Common myeloid progenitor, CD34-positive (primary cell): Measurements from ENCODE around the gene GALNT11.
A peak's percentile ranks its signal among the peaks of the same experiment; 100 is the strongest.
"Not testable (repeated sequence)": the region's sequence is repeated elsewhere in the genome, so short reads cannot be mapped to it uniquely, and the experiment has no call there.

Source experiments
- CTCF ChIA-PET: fragments of 350-600 bp; sonication (Branson Sonifier 250); formaldehyde crosslinking; loops from one replicate; lab custom pipeline; 2021; ENCODE audit warnings: antibody characterized with exemption; lab: Charles Lee
- POLR2A ChIA-PET: fragments of 350-600 bp; sonication (Branson Sonifier 250); formaldehyde crosslinking; loops from one replicate; lab custom pipeline; 2021; ENCODE audit warnings: antibody characterized with exemption; lab: Charles Lee
- DNase-seq, 3 donors: peaks; one replicate each; pipeline versions ENCODE4 v3.0.0 to v3.0.0-alpha.2; 2013
- H3K27ac ChIP-seq, 2 experiments: 1 replicate in 1 of 2; 2 replicates in 1 of 2; pipeline ENCODE4 v1.7.0; 2013; ENCODE audit warnings: inconsistent platforms in 2 of 2, low read length in 2 of 2, mild to moderate bottlenecking in 2 of 2, low read depth in 1 of 2, moderate library complexity in 1 of 2; ENCODE audit not compliant: severe bottlenecking in 2 of 2, insufficient read depth in 1 of 2, poor library complexity in 1 of 2
- H3K27me3 ChIP-seq, 5 experiments: replicated peaks in 2 of 5; 1 replicate in 3 of 5; 2 replicates in 2 of 5; pipeline versions ENCODE4 v1.6.1 to v1.7.0; 2013; ENCODE audit warnings: low read length in 4 of 5, mild to moderate bottlenecking in 2 of 5, moderate library complexity in 2 of 5, inconsistent platforms in 1 of 5; ENCODE audit not compliant: insufficient read depth in 5 of 5, control insufficient read depth in 4 of 5
- H3K36me3 ChIP-seq, 4 experiments: 1 replicate in 2 of 4; 2 replicates in 2 of 4; pipeline versions ENCODE4 v1.6.1 to v1.7.0; 2013; ENCODE audit warnings: low read length in 3 of 4, control low read depth in 1 of 4, mild to moderate bottlenecking in 1 of 4; ENCODE audit not compliant: control insufficient read depth in 4 of 4, insufficient read depth in 4 of 4
- H3K4me1 ChIP-seq, 4 experiments: 1 replicate in 3 of 4; 2 replicates in 1 of 4; pipeline versions ENCODE4 v1.6.1 to v1.7.1; 2013; ENCODE audit warnings: low read length in 3 of 4, mild to moderate bottlenecking in 3 of 4, control low read depth in 1 of 4, inconsistent platforms in 1 of 4, moderate library complexity in 1 of 4; ENCODE audit not compliant: control insufficient read depth in 4 of 4, insufficient read depth in 4 of 4; ENCODE audit errors: control extremely low read depth in 1 of 4
- H3K4me3 ChIP-seq, 7 experiments: 1 replicate in 4 of 7; 2 replicates in 3 of 7; pipeline versions ENCODE4 v1.5.1 to v1.7.0; 2013; ENCODE audit warnings: mild to moderate bottlenecking in 7 of 7, low read length in 6 of 7, moderate library complexity in 6 of 7, inconsistent platforms in 2 of 7, low read depth in 2 of 7, control low read depth in 1 of 7; ENCODE audit not compliant: insufficient read depth in 4 of 7, control insufficient read depth in 1 of 7; ENCODE audit errors: extremely low read depth in 1 of 7
- H3K9me3 ChIP-seq, 5 experiments: 1 replicate in 4 of 5; 2 replicates in 1 of 5; pipeline versions ENCODE4 v1.6.1 to v1.7.1; 2013; ENCODE audit warnings: low read length in 4 of 5, mild to moderate bottlenecking in 2 of 5, inconsistent platforms in 1 of 5, low read depth in 1 of 5, moderate library complexity in 1 of 5; ENCODE audit not compliant: control insufficient read depth in 4 of 5, insufficient read depth in 2 of 5; ENCODE audit errors: control extremely low read depth in 1 of 5
- WGBS: methylation state at CpG from one replicate; pipeline ENCODE4 v1.1.5; 2013; ENCODE audit not compliant: insufficient coverage; 5-methylcytosine and 5-hydroxymethylcytosine counted together

GALNT11 gene

GRCh38 chr7:152074673-152075072, 49.2 kb downstream of the GALNT11 start:
- no peak for DNase-seq
- Histone ChIP-seq H3K4me3 (no peak overlapping the region), H3K27me3 (no peaks in the 10 kb centered on the region), H3K27ac (no peak overlapping the region), H3K4me1 (peaks cover 2 to 15% (median 10%) of the 10 kb centered on the region in 4 experiments), H3K36me3 (no peaks in the 10 kb centered on the region), H3K9me3 (peaks cover 0 to 4% (median 4%) of the 10 kb centered on the region in 5 experiments)
- no CpG with 5 or more reads among the region's 2 CpGs for WGBS
- ChIA-PET POLR2A (no interaction called here), CTCF (interaction anchor here (0.8 kb wide), 1 partner anchor 14 kb away, joined by 3 read pairs; no protein-coding TSS in a partner anchor)

DNA sequence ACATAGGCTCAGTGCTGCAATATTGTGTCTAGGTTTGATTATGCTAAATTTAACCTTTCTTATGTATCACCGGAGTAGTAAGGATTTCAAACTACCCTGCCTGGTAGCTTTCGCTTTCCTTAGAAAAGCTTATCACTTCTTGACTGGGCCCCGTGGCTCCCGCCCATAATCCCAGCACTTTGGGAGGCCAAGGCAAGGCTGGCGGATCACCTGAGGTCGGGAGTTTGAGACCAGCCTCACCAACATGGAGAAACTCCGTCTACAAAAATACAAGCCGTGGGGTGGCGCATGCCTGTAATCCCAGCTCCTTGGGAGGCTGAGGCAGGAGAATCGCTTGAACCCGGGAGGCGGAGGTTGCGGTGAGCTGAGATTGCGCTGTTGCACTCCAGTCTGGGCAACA, 49.9 kb downstream of the GALNT11 start:
- H3K27ac ChIP-seq, H3K27me3 ChIP-seq, H3K4me3 ChIP-seq, POLR2A ChIA-PET, H3K9me3 ChIP-seq, H3K36me3 ChIP-seq, DNase-seq: not testable (repeated sequence)
- CTCF ChIA-PET, result interaction anchor here (0.8 kb wide), 1 partner anchor 15 kb away, joined by 3 read pairs; no protein-coding TSS in a partner anchor
- WGBS, result 98% methylated on average over 11 of the region's 14 CpGs
- H3K4me1 ChIP-seq, result peaks cover 2 to 16% (median 10%) of the 10 kb centered on the region in 4 experiments

- Histone ChIP-seq H3K4me1 (peaks cover 2 to 16% (median 10%) of the 10 kb centered on the region in 4 experiments), H3K9me3 (no peaks in the 10 kb centered on the region), H3K36me3 (no peaks in the 10 kb centered on the region), H3K27me3 (no peaks in the 10 kb centered on the region), H3K4me3 (no peak overlapping the region), H3K27ac (no peak overlapping the region)
- POLR2A ChIA-PET, result no interaction called here
- CTCF ChIA-PET, result no interaction called here
- 91% methylated on average over 7 of the region's 8 CpGs for WGBS
- DNase-seq, result peak; percentile 13 to 40 (median 30)
Observed at GRCh38 chr7:152076324-152076821, 50.9 kb downstream of the GALNT11 start.

- Histone ChIP-seq H3K27me3 (no peaks in the 10 kb centered on the region), H3K36me3 (no peaks in the 10 kb centered on the region), H3K9me3 (no peaks in the 10 kb centered on the region), H3K4me1 (peaks cover 2 to 16% (median 10%) of the 10 kb centered on the region in 4 experiments), H3K4me3 (no peak overlapping the region), H3K27ac (no peak overlapping the region)
- WGBS, result 100% methylated on average over 4 of the region's 8 CpGs
- POLR2A ChIA-PET, result no interaction called here
- no peak for DNase-seq
- CTCF ChIA-PET, result no interaction called here
Observed at GRCh38 chr7:152076940-152077933, 51.8 kb downstream of the GALNT11 start.

DNA sequence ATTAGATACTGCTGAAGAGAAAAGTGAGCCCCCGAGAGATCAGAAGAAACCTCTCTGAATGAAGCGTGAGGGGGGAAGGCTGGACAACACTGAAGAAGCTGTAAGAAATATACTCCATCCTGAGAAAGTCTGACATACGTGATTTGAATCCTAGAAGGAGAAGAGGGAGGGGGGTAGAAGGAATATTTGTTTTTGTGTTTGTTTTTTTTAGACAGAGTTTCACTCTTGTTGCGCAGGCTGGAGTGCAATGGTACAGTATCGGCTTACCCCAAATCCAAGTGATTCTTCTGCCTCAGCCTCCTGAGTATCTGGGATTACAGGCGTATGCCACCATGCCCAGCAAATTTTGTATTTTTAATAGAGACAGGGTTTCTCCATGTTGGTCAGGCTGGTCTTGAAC, 52.6 kb downstream of the GALNT11 start:
- WGBS, result 92% methylated on average over 5 of the region's 6 CpGs
- Histone ChIP-seq H3K36me3 (no peaks in the 10 kb centered on the region), H3K4me3 (no peak overlapping the region), H3K27ac (no peak overlapping the region), H3K4me1 (peaks cover 2 to 16% (median 10%) of the 10 kb centered on the region in 4 experiments), H3K9me3 (no peaks in the 10 kb centered on the region), H3K27me3 (no peaks in the 10 kb centered on the region)
- no peak for DNase-seq
- CTCF ChIA-PET, result interaction anchor here (2.2 kb wide), 1 partner anchor 12 kb away, joined by 9 read pairs; no protein-coding TSS in a partner anchor
- POLR2A ChIA-PET, result no interaction called here

DNA sequence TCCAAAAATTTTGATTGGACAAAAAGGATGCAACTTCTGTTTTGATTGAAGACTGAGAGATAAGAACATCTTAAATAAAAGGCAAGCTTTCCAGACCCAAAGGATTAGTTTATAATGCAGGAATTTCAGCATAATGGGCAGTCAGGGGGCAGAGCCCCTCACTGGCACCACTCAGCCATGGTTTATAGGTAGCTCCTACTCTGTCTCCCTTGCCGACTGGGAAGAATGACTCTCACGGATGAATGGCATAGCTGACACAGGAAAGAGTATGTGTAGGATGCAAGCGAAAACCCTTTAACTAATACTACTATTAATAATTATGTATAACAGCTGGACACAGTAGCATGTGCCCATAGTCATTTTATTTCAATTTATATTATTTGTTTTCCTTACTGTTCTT, 53.3 kb downstream of the GALNT11 start:
- no peaks in the 10 kb centered on the region for H3K36me3 ChIP-seq
- no peak overlapping the region for H3K27ac ChIP-seq
- WGBS, result no CpG with 5 or more reads among the region's 3 CpGs
- no peaks in the 10 kb centered on the region for H3K27me3 ChIP-seq
- peaks cover 2 to 16% (median 10%) of the 10 kb centered on the region in 4 experiments for H3K4me1 ChIP-seq
- no peak overlapping the region for H3K4me3 ChIP-seq
- no peaks in the 10 kb centered on the region for H3K9me3 ChIP-seq
- no peak for DNase-seq
- ChIA-PET POLR2A (no interaction called here), CTCF (interaction anchor here (1.3 to 2.2 kb wide), 2 partner anchors 11 to 13 kb away, joined by 3 to 9 read pairs; no protein-coding TSS in a partner anchor)
